Left renal cortex interstitium (tissue), 4 donors: Measurements from ENCODE around the gene PARP12. TPM values are rescaled to one million over a fixed set of nuclear protein-coding genes. Genes with fewer than 3 reads are reported as not detected.

ENCODE experiments used
- DNase-seq, 4 donors: peaks; one replicate each; pipeline ENCODE4 v3.0.0-alpha.2; 2013; ENCODE audit warnings: low read depth in 4 of 4, low spot score in 2 of 4, missing footprints in 1 of 4
- polyA plus RNA-seq, 4 donors: library from polyadenylated mRNA; unstranded; fragments of 120-200 nt; gene quantifications; one replicate each; pipeline ENCODE4 v1.2.1, GENCODE V29; 2013; ENCODE audit not compliant: insufficient read length in 4 of 4

PARP12 gene
- polyA plus RNA-seq, 4 donors, result 12.3 to 23.3 (median 17.7) TPM

DNA sequence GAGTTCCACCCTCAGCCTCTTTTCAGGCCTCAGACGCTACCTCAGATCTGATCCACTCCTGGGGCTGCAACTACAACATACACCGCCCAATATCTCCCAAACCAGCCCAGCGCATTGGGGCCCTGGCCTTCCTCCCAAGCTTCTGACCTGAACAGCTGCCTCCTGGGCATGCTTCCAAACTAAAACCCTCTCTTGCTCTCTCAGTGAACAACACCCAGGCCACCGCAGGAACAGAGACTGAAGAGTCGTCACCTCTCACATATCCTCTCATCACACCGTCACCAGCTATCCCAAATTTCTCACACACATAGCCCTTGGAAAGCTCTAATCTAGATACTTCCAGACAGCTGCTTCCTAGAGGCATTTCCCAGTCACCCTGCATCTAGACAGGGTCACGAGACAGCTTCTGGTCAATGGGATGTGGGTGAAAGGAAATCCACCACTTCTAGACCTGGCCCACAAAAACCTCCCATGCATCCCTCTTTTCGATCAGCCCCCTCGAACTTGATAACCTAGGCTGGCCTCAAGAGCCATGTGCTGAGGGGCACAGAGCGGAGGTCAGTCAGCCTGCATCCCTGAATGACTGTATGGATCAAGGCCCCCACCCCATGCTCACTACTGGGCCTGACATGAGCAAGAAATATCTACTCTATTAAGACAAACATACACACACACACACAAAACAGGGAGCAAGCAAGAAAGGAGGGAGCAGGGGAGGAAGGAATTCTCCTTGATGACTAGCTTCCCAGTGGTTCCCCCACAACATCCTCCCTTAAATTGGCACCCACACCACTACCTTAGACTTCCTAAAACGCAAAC, 1.8 kb downstream of the PARP12 start:
- DNase-seq, result peak in 1 of 4 donors; percentile 10

DNA sequence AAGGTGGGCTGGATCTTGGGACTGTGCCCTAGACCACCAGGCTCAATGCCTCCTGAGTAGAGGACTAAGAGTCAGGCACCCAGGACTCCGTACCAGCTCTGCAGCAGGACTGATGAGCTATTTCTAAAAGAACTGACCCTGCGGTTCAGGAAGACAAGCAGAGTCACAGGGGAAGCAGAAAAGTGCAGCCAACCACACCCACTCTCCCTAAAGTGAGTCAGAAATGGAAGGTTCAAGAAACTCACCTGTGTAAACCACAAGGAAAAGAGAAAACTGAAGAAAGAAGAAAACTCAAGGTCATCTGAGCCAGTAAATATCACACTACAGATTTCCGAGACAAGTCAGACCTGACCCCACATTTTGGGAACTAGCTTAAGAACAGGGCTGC, 2.5 kb downstream of the PARP12 start:
- no peak for DNase-seq

DNA sequence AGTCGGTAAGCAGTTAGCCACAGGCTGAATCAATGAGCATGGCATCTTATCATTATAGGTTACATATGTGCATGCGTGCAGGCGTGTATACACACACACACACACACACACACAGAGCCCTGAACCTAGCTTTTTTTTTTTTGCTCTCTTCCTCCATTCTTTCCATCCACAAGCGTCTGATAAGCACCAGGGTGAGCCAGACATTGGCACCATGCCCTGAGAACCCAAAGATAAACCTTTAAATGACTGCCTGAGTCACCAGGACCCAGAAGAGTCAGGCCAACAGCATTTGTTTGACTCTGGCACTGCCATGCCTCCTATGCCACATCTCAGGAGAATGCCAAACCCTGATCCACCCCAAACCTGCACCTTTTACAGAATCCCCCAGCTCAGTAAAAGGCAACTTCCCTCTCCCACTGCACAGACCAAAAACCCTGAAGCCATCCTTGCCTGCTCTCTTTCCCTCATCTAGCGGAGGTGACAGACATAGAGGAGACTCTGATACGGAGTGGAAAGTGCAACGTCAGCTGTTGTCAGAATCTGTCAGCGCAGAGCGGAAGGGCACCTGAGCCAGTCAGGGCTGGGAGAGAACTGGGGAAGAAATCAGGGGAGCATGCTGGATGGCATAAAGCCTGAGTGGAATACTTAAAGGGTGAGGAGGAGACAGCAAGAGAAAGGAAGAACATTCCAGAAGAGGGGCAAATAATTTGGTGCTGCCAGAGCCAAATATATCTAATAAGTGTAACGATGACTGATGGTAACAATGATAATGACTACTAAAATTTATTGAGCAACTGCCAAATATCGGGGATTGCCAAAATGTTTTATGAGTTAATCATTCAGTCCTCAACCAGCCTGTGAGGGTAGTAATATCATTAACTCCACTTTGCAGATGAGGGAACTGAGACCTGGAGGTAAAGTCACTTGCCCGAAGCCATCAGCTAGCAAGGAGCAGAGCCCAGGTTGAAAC, 3.2 kb downstream of the PARP12 start:
- no peak for DNase-seq

DNA sequence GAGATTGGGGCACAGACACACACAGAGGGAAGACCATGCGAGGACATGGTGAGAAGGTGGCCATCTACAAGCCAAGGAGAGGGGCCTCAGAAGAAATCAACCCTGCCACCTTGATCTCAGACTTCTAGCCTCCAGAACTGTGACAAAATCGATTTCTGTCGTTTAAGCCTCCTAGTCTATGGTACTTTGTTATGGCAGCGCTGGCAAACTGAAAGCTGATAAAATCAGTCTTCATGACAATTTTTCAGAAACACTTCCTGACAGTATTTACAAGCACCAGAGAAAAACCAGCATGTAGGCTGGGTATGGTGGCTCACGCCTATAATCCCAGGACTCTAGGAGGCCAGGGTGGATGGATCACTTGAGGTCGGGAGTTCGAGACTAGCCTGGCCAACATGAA, 4.2 kb downstream of the PARP12 start:
- no peak for DNase-seq

DNA sequence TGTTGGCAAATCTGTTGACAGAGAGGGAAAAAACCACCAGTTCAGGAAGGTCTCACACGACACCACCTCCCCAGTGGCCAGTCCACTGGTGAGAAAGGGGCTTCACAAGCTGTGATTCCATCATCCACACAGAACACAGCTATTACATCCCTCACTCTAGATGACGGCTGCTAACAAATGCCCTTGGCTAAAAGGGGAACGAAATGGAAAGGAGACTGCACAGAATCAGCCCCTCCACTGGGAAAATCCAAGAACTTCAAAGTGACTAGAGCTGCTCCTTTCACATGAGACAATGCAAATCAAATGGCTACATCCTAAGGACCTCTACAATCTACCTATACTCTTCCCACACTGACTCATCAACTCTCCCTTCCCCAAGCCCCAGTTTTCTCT, 5.6 kb downstream of the PARP12 start:
- no peak for DNase-seq

DNA sequence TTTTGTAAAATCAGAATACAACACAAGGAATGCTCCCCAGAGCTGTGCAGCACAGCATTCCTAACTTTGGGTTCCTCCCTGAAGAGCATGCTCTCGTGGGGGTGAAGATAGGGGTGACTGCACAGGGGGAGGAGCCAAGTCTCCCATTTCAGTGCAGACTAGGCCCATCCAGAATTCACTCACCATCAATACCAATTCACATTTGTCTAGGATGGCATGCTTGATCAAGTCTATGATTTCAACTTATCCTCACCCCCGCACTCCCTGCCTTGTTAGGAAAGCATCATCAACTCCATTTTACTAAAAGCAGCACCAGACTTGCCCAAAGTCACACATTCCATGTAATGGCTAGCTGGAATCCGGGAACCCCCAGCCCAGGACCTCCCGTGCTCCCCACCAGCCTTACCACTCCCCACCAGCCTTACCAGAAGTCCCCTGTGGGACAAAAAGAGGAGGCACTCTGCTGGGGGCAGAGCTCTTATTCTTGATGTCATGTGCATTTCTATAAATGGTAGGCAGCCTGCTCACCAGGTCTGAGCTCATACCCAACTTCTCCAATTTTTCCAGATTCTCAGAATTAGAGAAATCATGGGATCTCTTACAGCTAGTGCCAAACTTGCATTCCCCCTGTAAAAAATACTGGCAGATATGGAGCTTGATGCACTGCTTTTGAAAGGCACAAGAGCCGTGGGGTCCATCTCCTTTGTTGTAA, 6.2 kb downstream of the PARP12 start:
- no peak for DNase-seq

DNA sequence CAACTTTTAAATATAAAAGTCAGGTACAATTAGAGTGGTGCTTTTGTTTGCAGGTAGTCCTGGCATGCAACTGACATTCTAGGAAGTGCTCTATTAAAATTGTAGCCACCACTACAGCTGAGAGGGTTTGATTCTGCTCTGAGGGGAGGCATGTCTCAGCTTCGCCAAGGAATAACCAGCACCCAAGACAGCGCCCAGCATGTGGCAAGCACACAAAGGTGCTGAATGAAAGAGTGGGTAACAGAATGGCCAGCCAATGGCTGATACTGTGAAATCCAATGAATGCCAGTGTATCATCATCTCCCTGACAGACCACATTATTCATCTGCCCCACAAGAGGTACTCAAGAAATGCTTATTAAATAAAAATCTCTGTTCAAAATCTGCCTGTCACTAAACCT, 6.9 kb downstream of the PARP12 start:
- DNase-seq, result no peak

DNA sequence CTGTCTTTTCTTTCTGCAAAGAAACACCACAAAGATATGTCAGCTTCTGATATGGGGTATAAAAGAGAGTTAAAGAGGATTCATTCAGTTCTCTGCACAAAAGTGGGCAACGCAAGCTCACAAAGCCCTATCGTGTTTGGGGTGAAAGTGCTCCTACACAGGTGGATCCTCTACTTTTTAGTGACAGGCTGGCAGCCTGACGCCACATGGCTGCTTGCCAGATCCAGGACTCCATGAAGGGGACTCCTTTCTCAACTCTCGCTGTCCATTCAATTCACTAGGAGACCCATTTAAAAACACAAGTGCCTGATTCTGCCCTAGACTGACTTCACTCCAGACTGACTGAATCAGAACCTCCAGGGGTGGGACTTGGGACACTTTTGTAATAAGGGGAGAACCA, 8.0 kb downstream of the PARP12 start:
- DNase-seq, result no peak

DNA sequence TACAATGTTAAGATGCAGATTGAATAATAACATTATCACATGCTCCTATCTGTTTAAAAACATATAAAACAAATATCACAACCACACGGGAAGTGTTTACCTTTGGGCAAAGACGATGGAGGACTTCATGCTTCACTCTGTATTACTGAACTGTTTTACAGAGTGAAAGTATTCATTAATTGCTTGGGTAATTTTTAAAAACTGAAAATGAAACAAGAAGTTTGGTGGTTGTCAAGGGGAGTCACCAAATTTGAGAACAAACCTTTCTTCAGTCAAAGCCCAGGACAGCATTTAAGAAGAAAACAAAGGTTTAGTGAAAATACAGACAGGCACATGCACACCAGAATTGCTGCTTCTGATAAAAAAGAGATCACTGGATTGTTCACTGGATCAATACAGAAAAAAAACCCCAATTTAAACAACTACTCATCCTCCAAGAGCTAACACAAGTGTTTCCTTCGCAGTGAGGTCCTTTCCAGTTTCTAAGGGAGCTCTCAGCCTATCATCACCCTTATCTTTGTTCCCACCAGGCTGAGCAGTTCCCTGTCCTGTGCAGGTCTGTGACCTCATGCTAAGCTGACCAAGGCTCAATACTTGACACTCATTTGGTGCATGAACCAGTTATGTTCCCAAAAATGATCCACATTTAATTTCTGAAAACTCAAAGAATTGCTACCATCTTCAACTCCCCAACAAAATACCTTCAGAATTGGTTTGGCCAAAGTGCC, 8.8 kb downstream of the PARP12 start:
- no peak for DNase-seq

DNA sequence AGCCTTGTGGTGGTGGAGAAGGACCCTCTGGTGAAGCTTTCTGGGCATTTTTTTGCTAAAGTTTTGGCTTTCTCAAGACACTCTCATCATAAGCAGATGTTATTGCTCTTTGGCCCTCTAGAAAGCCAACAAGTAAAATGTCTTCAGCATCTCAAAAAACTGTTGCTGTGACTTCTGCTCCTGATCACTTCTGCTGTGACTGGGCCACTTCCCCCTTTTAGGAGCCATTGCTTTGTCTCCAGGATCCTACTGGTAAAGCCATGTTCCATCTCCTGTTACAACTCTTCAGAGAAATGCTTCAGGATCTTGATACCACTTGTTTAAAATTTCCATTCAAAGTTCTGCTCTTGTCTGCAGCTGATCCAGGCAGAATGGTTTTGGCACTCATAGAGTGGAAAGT, 10.9 kb downstream of the PARP12 start:
- DNase-seq, result no peak

DNA sequence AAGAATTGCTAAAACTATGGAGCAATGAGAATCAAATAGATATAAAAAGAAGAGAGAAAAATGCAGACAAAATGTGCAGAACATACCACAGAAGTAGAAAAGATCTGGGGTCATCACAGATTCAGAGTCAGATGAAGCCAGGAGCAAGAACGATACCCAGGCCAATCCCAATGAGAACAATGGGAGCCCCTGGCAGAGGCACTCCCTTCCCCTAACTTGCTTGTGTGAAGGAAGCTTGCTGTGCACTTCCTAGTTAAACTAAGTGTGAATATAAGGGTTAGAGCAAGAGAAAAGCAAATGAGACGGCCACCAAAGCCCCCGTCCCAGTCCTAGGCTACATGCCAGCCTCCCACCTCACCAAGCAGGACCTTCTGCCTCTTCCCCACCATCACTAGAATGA, 12.7 kb downstream of the PARP12 start:
- DNase-seq, result no peak

DNA sequence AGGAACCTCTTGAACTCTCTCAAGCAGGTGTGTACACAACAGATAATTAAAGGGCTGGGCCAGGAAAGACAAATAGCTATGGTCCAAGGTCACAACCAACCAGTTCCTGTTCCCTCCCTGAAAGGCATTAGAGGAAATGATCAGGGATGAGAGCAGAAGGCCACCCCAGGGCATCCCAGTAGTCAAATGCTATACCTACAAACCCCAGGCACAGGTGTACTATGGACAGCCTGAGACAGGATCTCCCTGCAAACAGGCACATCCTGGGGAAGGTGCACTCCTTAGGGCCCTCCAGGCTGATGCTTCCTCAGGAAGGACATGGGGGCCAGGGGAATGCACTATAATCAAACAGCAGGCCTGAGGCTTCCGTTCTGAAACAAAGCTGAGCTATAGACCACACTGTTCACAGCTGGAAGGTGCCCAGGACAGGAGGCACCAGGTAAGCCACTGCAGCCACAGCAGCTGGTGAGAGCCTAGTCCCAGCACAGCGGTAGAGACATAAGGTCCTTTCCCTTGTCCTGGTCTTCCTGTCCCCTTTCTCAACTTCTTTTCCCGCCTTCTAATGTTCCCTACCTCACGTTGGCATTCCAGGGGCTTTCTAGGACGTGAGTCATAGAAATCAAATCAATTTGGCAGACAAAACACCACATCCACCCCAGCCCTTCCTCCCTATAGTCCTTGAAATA, 13.3 kb downstream of the PARP12 start:
- no peak for DNase-seq

DNA sequence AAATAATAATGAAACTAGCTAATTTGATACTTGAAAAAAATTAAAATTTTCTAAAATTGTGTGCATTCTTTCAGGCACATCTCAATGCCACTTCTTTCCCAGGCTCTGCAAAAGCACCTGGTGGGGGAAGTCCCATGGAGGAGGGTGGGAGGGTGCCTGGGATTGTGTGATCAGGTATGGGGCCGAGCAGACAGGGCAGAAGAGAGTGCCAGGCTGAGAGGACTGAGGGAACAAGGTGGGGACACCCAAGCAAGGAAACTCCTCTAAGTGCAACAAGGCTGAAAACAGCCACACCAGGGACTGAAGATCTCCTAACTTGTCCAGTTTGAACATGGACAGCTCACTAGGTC, 13.8 kb downstream of the PARP12 start:
- no peak for DNase-seq

DNA sequence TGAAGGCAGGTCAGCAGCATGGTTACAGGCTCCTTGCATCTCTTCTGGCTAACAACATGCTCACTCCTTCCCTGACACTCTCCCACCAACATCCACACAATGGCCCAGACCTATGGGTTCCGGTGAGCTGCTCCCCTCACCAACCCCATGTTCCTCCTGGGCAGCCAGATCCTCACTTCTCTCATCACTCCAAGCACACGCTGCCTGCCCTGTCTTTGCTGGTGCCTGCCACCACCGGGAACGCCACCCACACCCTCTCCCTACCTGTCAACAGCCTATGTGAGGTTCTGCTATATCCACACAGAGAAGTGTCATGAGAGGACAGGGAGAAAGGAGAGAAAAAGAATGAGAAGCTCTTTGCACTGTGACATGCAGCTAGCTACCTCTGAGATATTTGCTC, 14.6 kb downstream of the PARP12 start:
- no peak for DNase-seq

DNA sequence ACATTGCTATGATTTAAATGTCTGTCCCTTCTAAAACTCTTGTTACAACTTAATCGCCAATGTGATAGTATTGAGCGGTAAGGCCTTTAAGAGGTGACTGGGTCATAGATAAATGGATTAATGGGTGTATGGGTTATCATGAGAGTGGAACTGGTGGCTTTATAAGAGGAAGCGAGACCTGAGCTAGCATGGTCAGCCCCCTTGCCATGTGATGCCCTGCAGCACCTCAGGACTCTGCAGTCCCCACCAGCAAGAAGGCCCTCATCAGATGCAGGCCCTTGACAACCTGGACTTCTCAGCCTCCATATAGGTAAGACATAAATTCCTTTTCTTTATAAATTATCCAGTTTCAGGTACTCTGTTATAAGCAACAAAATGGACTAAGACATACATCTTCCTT, 15.6 kb downstream of the PARP12 start:
- DNase-seq, result no peak

DNA sequence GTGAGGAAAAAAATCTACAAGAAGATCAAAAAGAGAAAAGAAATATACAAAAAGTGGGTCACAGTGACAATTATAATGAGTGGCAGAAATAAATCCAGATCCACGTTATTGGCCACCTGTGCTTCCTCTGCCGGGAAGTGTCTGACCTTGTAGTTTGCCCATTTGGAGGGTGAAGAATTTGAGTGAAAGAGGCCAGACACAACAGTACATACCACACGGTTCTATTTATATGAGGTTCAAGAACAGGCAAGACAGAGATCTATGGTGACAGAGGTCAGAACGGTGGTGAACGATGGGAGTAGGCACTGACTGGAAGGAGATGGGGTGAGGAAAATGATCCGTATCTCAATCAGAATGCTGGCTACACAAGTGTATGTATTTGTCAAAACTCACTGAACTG, 17.1 kb downstream of the PARP12 start:
- DNase-seq, result no peak

DNA sequence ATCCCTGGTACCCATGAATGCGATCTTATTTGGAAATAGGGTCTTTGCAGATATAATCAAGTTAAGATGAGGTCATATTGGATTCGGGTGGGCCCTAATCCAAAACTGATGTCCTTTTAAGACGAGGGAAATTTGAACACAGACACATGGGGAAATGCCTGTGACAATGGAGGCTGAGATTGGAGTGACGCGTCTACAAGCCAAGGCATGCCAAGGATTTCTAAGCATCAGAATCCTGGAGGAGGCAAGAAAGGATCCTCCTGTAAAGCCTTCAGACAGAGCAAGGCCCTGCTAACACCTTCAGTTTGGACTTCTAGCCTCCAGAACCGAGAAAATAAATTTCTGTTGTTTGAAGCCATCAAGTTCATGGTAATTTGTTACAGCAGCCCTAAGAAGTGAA, 18.5 kb downstream of the PARP12 start:
- DNase-seq, result no peak

DNA sequence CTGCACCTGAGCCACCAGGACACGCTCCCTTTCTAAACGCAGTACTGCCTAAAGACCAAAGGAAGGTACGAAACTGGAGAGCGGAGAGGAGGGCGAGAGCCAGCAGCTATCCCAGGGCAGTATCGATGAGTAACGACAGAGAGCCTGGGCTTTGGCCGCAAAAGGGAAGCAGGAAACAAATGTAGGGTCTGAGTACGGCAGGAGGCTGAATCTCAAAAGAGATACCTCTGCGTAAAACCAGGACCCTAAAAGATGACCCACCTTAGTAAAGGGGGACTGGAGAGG, 20.4 kb downstream of the PARP12 start:
- DNase-seq, result no peak

DNA sequence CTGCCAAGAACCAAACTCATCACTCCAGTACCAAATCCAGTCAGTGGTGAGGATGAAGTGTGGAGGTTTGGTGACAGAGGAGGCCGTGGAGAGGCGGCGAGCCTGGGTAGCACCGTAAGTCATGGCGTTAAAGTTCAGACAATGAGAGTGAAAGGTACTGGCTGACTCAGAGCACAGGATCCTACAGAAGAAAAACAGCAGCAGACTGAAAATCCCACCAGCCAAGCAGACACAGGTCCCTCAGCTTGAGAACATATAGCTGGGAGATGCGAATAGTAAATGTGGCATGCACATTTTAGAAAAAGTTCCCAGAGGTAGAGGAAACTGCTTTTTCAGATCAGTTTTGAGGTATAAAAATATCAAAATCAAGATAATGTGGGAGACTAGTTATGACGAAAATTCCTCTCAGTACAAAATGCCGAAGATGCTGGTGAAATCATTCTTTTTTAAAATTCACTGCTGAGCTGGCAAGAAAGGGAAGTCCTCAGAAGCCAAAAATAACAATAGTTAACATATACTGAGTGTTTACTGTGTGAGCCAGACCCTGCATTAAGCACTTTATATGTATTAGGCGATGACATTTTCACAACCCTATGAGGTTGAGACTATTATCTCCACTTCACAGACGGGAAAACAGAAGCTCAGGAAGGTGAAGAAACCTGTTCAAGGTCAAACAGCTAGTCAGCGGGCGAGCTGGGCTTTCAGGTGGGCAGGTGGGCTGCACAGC, 20.9 kb downstream of the PARP12 start:
- DNase-seq, result no peak

DNA sequence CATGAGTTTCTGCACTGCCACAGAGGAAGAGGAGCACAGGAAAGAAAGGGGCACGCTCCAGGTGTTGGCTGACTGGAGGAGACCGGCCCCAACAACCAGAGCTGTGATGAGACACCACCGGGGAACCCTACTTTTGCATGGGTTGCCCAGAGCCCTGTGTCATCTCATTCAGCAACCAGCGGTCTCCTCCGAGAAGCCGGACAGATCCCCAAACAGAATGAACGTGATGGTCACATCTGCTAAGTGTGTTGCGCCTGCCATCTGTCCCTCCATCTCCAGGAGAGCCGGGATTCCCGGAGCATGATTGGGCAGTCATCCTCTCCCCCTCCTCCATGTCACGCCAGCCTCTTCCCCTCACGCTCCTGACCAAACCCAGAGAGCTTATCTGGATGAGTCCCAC, 22.9 kb downstream of the PARP12 start:
- DNase-seq, result no peak
